HG02678 (cell line): Measurements from ENCODE around the gene EIF2A.
"Not testable (repeated sequence)": the region's sequence is repeated elsewhere in the genome, so short reads cannot be mapped to it uniquely, and the experiment has no call there.

Source experiments
- ATAC-seq: cut with Tn5 transposase; IDR thresholded peaks from one replicate; pipeline ENCODE4 v1.9.1; 2021; ENCODE audit warnings: mild to moderate bottlenecking, moderate library complexity; ENCODE audit not compliant: unreplicated experiment

Gene EIF2A

DNA sequence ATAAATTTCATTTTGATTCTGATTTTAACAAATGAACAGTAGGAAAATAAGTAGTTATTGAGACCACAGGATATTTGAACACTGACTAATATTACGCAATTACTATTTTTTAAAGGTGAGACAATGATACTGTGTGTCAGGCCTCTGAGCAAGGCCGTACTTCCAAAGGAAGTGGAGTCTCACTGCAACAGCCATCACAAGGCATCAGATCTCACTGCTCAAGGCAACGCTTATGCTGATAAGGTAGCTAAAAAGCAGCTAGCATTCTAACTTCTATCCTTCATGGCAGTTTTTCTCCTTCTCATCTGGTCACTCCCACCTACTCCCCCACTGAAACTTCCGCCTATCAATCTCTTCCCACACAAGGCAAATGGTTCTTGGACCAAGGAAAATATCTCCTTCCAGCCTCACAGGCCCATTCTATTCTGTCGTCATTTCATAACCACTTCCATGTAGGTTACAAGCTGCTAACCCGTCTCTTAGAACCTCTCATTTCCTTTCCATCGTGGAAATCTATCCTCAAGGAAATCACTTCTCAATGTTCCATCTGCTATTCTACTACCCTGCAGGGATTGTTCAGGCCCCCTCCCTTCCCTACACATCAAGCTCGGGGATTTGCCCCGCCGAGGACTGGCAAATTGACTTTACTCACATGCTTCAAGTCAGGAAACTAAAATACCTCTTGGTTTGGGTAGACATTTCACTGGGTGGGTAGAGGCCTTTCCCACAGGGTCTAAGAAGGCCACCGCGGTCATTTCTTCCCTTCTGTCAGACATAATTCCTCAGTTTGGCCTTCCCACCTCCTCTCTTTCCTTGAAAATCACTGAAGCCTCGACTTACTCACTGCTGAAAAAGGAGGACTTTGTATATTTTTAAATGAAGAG is 54.3 kb downstream of the EIF2A start:
- not testable (repeated sequence) for ATAC-seq

DNA sequence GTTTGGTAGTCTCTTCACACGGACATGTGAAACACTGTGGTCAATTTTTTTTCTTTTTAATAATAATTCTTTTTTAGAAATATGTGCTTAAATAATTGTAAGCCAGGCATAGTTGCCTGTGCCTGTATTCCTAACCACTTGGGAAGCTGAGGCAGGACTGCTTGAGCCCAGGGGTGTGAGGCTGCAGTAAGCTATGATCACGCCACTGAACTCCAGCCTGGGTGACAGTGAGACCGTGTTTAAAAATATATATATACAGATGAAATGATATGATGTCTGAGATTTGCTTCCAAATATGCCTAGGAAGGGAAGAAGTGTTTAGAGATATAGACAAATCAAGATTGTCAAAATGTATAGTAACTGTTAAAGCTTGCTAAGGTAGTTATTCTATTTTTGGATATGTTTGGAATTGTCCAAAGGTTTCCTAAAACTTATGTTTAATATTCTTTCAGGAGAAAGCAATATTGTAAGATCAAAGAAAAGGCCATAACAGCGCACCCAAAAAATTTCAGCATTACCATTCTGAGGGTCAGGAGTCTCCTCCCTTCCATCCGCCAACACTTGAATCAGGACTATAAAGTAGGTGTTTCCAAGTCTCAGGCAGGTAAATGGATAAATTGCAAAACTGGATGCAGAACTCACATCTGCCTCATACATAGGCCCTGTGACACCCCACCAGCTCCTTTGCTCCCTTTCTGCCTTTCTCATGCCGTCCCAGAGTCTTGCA is 56.0 kb downstream of the EIF2A start:
- peak; percentile 11 for ATAC-seq

DNA sequence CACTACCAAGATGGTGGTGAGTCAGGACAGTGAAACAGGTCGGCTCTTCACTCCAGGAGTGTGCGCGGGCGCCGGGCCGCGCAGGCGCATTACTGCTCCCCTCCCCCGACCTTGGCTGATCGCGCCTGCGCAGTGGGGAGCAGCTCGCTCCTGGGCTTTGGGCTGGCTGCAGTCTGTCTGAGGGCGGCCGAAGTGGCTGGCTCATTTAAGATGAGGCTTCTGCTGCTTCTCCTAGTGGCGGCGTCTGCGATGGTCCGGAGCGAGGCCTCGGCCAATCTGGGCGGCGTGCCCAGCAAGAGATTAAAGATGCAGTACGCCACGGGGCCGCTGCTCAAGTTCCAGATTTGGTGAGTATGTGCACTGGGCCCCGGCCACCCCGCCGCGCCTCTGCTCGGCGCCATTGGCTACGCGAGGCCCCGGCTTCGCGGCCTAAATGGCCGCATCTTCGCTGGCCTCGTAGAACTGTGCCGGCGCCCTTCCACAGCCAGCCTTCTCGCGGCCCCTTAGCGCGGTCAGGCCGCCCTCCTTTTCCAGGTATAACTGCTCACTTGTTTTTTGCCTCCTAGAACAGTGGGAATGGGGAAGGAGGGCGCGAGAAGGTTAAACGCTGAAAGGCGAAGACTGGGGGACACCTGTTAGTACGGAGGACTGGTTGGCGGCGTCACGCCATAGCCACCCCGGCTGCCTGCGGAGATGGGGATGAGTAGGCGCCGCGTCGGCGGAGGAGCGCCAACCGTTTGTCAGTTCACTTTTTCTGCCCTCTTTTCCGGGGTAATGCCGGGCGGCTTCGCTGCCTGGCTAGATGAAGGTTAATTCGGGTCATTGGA is 56.8 kb downstream of the EIF2A start, which contains the start of gene SELENOT:
Gene SELENOT, plus strand, starts transcription at position 169 of the 827 bp plus-strand sequence. Its CDS starts 42 bp downstream, at position 211.
- ATAC-seq = peak; percentile 63

DNA sequence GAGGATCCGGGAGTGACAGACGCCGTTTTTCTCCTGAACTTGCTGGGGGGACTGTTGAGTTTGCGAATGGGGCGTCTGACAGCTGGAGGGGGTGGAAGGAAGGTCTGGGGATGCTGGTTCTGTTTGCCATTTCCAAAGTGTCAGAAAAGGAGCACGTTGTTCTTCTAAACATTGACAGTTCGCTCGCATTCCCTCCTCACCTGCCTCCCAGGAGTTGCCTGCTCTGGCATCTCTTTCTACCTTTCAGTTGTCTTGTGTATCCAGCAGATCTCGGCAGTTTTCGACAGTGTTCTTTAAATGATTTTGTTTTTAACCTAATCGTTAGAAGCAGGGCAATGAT is 57.4 kb downstream of the EIF2A start:
- peak; percentile 0 for ATAC-seq

DNA sequence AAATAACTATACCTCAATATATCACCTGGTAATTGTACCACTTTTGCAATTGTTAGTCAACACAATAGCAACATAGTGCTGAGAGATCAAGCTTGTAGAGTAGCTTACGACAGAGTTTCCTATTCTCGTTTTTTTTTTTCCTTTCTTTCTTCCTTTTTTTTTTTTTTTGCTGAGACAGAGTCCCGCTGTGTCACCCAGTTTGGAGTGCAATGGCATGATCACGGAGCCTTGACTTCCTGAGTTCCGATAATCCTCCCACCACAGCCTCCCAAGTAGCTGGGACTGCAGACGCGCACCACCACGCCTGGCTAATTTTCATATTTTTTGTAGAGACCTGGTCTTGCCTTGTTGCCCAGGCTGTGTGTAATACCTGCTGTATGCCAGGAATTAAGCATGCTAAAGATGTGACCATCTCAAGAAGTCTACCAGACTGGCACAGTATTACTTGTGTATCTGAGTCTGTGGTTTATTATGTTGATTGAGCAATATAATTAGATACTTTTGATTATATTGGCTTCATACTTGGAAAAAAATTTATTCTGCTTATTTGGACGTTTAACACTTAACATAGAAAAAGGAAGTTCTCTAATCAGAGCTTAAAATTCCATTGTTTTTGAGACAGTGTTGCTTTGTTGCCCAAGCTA is 59.5 kb downstream of the EIF2A start:
- no peak for ATAC-seq

DNA sequence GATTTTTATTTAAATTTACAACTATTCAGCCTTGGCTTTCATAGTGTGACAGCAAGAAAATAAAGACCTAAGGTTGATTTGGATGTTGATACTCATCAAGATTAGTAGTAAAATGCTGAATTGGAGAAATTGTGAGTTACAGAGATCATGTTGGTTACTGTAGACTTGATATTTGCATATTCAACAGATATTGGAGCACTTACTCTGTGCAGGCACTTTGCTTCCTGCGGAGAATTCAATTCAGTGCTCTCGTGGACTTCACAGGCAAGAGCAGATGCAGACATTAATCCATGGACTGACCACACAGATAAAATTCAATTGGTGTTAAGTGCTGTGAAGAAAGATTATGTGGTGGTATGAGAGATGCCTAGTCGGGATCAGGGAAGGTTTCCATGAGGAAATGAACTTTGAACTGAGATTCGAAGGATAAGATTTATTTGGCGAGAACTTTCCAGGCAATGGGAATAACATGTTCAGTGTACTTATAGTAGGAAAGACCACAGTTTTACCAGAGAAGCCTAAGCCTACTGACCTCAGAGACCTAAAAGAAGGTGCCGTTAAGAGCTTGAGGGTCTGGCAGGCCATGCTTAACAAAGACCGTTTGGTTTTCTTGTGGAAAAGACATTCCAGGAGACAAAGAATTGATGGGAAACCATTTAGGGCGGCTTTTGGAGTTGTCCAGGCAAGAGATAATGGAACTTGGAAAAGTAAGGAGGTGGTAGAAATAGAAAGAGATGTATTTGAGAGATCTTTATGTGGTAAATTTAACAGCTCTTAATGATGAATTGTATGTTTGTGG is 60.9 kb downstream of the EIF2A start:
- no peak for ATAC-seq

DNA sequence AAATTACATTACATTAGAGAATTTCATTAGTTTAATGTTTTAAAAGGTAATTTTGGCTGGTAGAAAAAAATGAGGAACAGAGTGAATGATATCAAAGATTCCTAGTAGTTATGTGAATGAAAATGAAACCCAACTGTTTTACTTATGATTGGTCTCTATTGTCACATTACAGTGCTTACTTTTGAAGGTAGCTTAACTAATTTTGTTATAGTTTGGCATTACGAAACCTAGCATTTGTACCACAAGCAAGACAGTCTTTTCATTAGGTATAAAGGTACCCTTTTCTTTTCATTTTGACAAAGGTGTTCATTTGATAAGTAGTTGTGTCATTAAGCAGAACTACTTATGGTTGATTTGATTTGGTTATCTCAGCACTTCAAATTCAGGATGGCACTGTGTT is 63.4 kb downstream of the EIF2A start:
- no peak for ATAC-seq

DNA sequence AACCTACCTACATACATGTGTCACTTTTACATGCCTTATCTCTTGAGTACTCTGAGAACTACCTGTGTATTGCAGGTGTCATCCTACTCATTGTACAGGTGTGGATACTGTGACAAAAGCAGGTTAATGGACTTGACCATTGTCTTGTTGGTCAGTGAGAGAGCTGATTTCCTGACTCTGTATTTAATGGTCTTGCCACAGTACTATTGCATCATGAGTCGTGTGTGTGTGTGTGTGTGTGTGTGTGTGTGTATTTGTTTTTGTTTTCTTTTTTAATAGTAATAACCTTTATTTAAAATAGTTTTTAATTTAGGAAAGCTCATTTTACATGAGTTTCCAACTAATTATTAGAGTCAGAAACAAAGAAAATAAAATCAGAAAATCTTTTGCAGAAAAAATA is 64.2 kb downstream of the EIF2A start:
- ATAC-seq = no peak

DNA sequence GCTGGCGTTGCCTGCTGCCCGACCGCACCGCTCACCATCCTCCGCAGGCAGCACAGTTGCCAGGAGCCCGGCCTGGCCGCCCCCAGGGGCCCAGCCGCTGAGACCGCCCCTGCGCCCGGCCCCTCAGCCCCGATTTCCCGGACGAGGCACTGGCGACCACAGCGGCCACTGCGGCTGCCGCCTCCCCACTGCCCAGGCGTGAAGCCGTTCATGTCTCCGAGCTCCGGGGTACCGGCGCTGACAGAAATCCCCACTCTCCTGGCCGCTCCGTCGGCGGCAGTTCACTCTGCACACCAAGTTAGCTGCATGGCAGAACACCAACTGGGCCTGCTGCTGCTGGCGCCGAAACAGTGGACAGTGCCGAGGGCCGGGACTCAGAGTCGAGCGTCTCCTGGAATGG is 65.1 kb downstream of the EIF2A start:
- no peak for ATAC-seq

DNA sequence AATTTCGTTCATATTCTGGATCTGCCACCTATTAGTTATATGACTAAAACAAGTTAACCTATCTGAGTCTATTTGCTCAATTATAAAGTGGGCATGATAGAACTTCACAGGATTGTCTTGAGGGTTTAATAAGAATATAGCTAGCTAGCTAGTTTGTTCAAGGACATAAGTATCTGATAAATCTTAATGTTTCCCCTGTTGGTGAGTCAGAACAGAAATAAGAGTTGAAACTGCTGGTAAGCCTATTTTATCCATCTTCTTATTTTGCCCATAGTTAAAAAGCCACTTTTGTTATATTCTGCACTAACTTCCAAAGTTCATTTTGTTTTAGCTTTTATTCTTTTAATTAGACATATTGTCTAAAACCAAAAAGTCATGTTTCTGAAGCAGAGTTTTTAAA is 65.9 kb downstream of the EIF2A start:
- ATAC-seq = no peak

DNA sequence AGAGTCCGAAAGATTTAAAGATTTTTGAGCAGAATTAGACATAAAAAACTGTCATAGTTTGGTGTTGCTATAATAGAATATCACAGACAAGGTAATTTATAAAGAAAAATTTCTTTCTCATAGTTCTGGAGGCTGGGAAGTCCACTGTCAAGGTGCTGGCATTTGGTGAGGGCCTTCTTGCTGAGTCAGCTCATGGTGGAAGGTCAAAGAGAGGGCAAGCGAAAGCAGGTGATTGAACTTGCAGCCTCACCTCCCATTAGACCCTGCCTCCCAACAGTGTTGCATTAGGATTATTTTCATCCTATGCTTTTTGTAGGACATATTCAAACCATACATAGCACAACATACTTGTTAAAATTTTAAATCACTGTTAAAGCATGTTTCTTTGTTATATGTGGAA is 66.4 kb downstream of the EIF2A start:
- no peak for ATAC-seq

DNA sequence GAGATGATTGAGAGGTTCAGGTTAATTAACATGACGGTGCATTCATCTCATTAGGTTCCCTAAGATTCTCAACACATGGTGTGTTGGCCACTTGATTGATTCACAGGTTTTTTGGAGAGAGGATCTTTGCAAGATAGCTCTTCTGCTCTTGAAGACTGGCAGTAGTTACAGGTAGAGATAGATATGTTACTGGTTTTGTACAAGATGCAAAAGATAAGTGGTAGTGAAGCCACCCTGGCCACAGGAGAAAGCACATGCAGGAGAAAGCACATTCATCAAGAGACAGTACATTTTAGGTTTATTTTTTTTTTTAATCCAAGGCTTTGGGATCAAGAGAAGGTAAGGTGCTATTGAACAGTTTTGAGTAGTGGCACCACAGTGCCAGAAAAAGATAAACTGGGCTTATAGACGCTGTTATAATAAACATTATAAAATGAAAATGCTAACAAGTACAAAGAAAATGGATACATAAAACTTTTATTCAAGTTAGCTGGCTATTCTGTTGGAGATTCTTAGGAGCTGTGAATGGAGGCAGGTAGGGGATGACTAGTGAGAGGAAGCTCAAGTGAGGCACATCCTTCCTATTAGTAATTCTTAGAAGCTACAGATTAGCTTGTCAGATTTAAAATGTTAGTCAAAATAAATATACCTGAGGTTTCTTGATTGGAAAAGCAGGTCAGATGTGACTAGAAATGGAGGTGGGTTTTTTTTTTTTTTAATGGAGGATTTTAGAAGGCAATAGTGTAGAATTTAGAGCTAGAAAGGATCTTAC is 67.3 kb downstream of the EIF2A start:
- ATAC-seq = no peak

DNA sequence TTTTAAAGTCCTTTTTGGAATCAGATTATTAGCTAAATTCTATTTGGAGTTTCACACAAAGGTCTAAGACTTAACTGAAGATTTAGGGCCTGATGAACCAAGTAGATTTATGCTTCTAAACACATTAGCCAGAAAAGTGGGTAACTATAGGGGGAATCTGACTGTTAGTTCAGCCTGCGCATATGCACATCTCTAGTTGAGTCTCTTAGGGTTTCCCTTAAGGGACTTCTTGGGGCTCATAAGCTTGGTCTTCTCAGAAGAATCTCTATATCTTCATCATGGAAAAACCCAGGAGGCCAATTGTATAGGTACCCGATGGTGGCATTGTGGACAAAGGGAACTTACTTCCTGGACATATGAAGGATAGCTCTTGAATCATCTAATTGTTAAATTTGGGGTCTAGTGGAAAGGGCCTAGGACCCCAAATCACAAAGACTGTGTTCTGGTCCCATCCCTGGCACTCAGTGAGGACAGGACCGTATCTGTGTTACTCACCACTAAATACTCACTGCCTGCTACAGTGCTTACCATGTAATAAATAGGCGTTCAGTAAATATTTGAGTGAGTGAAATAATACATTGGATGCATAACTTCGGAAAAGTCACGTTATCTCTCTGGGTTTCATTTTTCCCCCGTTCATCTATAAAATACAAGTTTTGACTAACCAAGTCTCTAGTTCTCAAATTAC is 73.6 kb downstream of the EIF2A start:
- no peak for ATAC-seq

DNA sequence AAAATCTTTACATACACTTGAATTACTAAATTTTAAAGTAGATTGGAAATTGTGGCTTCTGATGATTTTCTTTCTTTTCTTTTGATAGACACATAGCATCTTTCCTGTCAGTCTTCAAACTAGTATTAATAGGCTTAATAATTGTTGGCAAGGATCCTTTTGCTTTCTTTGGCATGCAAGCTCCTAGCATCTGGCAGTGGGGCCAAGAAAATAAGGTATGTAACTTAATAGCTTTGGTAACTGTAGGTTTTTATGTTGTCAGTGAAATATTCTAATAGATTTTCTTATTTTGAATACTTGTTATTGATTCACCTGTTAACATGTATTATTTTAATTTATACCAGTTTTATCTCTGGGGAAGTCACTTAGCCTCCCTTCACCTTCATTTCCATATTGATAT is 76.4 kb downstream of the EIF2A start:
- not testable (repeated sequence) for ATAC-seq

DNA sequence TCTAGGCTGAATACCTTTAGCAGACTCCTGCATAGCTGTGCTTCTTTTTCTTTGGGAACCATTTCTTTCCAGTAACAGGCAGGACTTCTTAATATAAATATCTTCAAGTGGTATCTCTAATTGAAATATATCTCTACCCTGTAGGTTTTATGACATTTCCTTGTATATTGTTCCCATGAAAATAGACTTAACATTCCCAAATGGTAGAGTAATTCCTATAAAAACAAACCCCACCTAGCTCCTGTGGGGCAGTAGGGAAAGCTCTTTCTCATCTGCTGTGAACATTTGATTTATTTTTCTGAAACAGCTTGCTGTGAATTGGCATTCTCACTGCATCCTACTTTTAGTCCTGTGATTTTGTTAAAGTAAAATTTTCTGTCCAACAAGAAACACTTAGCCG is 77.4 kb downstream of the EIF2A start:
- no peak for ATAC-seq

DNA sequence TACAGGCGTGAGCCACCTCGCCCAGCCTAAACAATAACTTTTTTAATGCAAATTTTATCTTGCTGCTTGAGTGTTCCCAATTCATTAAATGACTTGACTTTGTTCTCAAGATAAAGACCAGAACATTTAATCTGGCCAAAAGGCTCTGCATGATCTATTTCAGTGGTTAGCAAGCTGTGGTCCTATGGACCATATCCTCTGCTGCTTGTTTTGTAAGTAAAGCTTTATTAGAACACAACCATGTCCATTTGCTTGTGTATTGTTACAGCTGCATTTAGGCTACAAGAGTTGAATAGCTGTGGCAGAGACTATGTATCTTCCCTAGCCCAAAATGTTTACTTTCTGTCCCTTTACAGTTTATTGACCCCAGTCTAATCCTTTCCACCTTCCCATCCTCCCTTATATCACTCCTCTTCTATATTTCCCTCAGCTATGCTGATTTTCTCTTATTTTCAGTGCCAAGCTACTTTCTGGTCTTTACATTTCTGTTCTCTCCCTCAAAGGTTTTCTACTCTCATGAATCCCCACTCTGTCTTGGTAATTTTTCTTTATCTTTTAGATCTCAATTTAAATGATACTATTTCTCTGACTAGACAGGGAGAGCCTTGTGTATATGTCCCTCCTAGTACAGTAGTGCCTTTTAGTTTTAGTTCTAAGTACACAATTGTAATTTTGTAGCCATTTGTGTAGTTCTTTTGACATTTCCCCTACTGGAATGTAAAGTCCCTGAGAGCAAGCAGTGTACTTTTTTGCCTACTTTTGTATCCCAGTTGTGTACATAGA is 79.8 kb downstream of the EIF2A start:
- ATAC-seq = no peak

DNA sequence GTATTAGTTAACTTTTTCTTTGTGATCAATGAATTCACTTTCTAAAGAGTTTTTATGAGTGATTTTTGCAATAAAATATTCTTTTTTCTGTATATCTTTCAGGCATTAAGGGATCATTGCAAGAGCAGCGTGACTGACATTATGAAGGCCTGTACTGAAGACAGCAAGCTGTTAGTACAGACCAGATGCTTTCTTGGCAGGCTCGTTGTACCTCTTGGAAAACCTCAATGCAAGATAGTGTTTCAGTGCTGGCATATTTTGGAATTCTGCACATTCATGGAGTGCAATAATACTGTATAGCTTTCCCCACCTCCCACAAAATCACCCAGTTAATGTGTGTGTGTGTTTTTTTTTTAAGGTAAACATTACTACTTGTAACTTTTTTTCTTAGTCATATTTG is 81.0 kb downstream of the EIF2A start:
- no peak for ATAC-seq
